GM18511 (cell line): ENCODE measurements around the gene TBC1D23.
"Not testable (repeated sequence)": the region's sequence is repeated elsewhere in the genome, so short reads cannot be mapped to it uniquely, and the experiment has no call there.

Source experiments
- ATAC-seq: cut with Tn5 transposase; IDR thresholded peaks from one replicate; pipeline ENCODE4 v1.9.1; 2021; ENCODE audit warnings: mild to moderate bottlenecking, moderate library complexity; ENCODE audit not compliant: unreplicated experiment

Gene TBC1D23

DNA sequence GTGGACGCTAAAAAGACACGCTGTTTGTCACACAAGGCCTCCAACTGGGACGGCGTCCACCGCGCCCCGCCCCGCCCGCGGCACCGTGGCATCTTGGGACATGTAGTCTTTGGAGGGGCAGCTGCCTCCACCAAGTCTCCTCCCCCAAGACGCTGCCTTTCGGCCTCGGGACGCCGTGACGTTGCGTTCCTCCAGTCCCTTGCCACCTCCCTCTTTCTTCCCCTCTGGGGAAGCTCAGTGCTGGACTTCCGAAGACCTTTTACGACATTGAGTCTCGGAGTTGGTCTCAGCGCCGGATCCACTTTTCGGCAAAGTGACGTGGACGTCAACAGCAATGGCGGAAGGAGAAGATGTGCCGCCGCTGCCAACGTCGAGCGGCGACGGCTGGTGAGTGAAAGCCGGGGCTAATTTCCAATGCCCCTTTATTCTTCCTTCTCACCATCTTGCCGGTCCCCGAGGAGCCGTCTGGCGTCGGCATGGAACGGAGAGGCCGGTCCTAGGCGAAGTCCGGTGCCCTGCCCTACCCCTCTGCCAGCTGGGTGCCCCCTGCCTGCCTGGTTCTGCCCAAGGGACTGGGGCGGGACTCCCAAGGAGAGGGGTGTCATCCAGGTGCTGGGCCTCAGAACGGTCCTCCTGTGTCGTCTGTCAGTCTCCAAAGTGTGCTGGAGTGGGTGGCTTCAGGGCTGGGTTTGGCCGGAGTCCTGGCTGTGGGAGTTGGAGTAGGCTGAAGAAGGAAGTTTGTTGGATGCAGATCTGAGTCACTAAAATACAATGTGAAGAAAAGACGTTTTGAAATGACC is at the start of gene TBC1D23:
Gene TBC1D23 (plus strand): TSS at position 308 of the 800 bp plus-strand sequence. CDS start 27 bp downstream, at position 335.
- peak; percentile 100 for ATAC-seq

- no peak for ATAC-seq
Observed at GRCh38 chr3:100213891-100214573, 46.8 kb upstream of the TBC1D23 start.

DNA sequence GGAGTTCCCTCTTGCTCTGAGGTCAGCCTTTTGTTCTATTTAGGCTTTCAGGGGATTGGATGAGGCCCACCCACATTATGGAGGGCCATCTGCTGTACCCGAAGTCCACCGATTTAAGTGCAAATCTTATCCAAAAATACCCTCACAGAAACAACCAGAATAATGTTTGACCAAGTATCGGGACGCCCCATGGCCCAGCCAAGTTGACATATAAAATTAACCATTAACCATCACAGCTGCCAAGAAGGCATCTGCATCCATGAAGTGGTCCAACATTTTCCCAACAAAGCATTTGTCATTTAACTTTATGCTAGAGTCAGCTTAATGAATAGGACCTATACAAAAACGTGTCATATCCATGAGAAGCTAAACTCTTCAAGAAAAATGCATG is 46.2 kb upstream of the TBC1D23 start:
- ATAC-seq = no peak

GRCh38 chr3:100216713-100217112 is 44.1 kb upstream of the TBC1D23 start:
- ATAC-seq = no peak

DNA sequence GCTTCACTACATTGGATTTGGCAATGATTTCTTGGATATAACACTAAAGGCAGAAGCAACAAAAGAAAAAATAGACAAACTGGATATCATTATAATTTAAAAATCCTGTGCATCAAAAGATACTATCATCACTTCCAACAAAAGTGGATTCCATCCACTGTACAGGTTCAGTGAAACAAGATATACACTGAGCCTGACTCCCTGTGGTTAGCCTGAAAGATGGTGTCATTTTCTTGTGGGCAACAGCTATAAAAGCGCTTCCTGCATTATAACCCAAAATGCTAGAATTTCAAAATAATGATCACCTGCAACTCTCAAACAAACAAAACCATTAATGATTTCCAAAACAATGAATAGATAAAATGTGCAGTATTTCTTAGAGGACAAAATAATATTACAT is 39.6 kb upstream of the TBC1D23 start:
- no peak for ATAC-seq

GRCh38 chr3:100225193-100225592 is 35.6 kb upstream of the TBC1D23 start:
- ATAC-seq = no peak

GRCh38 chr3:100225883-100226282 is 34.9 kb upstream of the TBC1D23 start:
- no peak for ATAC-seq

DNA sequence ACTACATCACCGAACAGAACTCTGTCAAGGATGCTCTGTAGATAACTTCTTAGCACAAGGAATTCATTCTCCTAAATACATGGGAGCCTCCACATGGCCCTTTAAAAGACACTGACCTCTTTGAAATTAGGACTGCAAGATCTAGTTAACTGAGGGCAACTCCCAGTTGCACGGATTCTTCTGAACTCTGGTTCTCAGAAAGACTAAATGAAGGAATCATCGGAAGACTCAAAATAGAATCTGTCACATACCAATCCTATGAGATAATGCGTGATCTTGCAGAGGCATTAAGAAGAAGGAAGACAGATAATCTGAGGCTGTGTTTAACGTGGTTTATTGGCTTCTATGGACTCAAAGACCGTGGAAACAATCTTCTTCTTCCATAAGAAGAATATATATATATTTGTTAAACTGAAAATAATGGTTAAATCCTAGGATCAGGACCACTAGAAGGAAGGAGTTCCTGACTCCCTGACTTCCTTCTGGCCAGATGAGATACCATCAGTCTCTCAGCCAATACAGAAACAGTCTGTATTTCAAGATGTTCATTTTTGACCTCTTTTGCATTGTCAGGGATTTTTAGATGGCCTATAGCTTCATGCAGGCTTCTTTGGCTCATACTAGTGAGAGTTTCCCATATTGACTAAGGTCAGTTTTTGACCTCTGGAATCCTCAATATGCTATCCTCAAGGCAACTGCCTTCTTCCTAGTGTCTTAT is 33.9 kb upstream of the TBC1D23 start:
- ATAC-seq = no peak

DNA sequence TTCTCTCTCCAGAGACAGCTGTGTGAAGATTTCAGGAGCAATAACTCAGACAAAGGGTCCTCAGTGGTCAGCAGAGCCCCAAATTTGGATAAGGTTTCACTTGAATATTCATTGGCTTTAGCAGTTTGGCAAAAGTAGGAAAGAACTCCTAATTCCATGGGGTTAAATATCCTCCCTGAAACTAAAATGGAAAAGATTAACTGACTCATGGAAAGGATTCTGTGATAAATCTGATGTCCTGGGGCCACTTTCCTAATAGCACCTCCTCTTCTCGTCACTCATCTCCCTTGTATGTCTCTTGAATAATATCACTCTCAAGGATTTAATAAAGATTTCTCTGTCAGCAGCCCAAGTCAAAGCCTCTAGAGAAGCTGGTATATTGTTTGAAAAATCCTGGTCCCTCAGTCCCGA is 33.3 kb upstream of the TBC1D23 start:
- no peak for ATAC-seq

- no peak for ATAC-seq
Observed at GRCh38 chr3:100228247-100228646, 32.5 kb upstream of the TBC1D23 start.

- ATAC-seq = not testable (repeated sequence)
Observed at GRCh38 chr3:100229188-100229587, 31.6 kb upstream of the TBC1D23 start.

GRCh38 chr3:100230710-100231109 is 30.1 kb upstream of the TBC1D23 start:
- no peak for ATAC-seq

GRCh38 chr3:100231668-100232067 is 29.1 kb upstream of the TBC1D23 start:
- ATAC-seq = no peak

DNA sequence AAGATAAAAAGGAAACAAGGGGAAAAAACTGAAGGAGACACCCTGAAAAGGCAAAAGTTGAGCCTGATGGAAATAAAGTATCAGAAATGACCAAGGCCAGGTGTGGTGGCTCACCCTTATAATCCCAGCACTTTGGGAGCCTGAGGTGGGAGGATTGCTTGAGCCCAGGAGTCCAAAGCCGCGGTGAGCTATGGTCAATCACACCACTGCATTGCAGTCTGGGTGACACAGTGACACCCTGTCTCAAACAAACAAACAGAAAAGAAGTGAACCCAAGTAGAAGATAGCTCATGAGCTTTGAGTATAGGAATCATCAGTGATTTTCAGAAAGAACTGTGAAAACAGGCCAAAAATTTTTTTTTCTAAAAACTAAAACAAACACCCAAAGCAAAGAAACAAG is 26.4 kb upstream of the TBC1D23 start:
- ATAC-seq = no peak

DNA sequence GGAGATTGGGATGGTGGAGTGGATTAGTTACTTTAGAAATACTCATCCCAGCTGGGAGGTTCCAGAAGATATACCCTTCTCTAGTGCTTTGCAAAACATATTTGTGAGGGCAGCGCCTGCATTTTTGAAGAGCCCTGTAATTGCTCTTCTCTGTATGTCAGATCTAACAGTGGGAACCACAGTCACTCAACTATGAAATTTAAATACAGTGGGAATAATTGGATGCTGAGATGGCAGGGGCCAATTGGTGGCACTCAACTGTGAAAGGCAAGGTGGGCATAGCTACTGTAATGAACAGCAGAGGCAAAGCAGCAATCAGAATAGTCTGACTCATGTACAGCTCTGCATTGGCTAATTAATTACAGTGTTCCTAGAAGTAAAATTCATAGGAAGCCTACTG is 22.2 kb upstream of the TBC1D23 start:
- ATAC-seq = no peak

DNA sequence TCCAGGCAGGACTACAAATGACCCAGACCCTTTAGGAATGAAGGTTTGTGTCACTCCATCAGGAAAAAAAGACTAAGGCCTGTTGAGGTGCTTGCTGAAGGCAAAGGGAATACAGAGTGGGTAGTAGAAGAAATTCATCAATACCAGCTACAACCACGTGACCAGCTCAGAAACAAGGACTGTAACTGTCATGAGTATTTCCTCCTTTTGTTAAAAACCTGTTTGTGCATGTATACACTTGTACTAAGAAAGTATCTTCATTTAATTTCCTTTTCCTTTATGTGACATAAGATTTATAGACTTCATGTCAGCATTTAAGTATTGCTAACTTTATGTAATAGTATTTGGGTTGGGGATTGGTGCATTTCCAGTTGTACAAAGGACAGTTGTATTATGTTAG is 18.3 kb upstream of the TBC1D23 start:
- ATAC-seq = not testable (repeated sequence)

- no peak for ATAC-seq
Observed at GRCh38 chr3:100244264-100244663, 16.5 kb upstream of the TBC1D23 start.

GRCh38 chr3:100245136-100245535 is 15.7 kb upstream of the TBC1D23 start:
- no peak for ATAC-seq

GRCh38 chr3:100245927-100246326 is 14.9 kb upstream of the TBC1D23 start:
- ATAC-seq = no peak

DNA sequence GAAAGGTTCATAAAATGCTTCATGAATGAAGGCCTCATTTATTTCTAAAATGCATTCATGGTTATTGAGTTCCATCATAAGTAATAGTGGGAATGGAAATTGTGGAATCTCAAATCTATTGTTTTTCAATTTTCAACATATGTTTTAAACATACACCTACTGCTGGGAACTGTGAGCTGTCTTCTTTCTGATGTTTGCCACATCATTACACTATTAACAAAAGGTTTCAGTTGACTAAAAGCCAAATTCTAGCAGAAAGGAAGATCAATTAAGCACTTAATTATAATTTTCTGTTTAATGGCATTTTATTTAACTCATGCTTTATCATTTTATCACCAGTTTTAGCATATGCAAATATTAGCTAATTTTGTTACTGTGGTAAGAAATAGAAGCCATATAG is 13.8 kb upstream of the TBC1D23 start:
- no peak for ATAC-seq

- no peak for ATAC-seq
Observed at GRCh38 chr3:100252001-100252400, 8.8 kb upstream of the TBC1D23 start.
